Activated naive CD4-positive, alpha-beta T cell treated with anti-CD3 and anti-CD28 coated beads, Interleukin-2, amount 50 U/mL, for 24 hours (primary cell): ENCODE measurements around the gene PDE8A.

Source experiments
- H3K27ac Mint-ChIP-seq: one replicate; pipeline ENCODE4 v1.8.0; 2021; ENCODE audit warnings: mild to moderate bottlenecking, mixed read lengths
- H3K27me3 Mint-ChIP-seq: one replicate; pipeline ENCODE4 v1.8.0; 2021; ENCODE audit warnings: mixed read lengths
- H3K36me3 Mint-ChIP-seq: one replicate; pipeline ENCODE4 v1.8.0; 2021; ENCODE audit warnings: mixed read lengths
- H3K4me1 Mint-ChIP-seq: one replicate; pipeline ENCODE4 v1.8.0; 2021; ENCODE audit warnings: mixed read lengths
- H3K4me3 Mint-ChIP-seq: one replicate; pipeline ENCODE4 v1.8.0; 2021; ENCODE audit warnings: mild to moderate bottlenecking, mixed read lengths
- H3K9me3 Mint-ChIP-seq: one replicate; pipeline ENCODE4 v1.8.0; 2021; ENCODE audit warnings: mixed read lengths

The PDE8A gene, protein sequence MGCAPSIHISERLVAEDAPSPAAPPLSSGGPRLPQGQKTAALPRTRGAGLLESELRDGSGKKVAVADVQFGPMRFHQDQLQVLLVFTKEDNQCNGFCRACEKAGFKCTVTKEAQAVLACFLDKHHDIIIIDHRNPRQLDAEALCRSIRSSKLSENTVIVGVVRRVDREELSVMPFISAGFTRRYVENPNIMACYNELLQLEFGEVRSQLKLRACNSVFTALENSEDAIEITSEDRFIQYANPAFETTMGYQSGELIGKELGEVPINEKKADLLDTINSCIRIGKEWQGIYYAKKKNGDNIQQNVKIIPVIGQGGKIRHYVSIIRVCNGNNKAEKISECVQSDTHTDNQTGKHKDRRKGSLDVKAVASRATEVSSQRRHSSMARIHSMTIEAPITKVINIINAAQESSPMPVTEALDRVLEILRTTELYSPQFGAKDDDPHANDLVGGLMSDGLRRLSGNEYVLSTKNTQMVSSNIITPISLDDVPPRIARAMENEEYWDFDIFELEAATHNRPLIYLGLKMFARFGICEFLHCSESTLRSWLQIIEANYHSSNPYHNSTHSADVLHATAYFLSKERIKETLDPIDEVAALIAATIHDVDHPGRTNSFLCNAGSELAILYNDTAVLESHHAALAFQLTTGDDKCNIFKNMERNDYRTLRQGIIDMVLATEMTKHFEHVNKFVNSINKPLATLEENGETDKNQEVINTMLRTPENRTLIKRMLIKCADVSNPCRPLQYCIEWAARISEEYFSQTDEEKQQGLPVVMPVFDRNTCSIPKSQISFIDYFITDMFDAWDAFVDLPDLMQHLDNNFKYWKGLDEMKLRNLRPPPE

DNA sequence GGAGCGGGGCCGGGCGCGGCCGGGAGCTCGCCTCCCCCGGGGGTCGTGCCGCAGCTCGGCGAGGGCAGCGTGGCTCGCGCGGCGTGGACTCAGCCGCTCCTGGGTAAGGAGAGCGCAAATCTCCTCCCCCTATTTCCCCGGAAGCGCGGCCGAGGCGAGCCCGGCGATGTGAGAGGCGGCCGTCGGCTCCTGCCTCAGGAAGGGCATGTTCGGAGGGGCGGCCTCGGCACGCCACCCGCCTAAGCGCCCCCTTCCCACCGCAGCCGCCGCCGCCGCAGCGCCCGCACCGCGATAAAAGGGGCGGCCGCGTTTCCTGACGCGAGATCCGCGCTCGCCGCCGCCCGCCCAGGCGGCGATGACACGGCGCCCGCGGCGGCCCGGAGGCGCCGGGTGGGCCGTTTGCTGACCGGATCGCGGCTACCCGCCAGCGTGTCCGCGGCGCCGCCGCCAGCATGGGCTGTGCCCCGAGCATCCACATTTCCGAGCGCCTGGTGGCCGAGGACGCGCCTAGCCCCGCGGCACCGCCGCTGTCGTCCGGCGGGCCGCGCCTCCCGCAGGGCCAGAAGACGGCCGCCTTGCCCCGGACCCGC lies at the start of gene PDE8A:
PDE8A (plus strand) TSS at position 146 of the 590 bp plus-strand sequence; CDS start at position 453, 307 bp downstream.
- H3K4me1 Mint-ChIP-seq = peaks cover 48% of the 10 kb centered on the region
- H3K4me3 Mint-ChIP-seq = peak within 1 kb of the TSS; percentile 95
- H3K9me3 Mint-ChIP-seq = no peaks in the 10 kb centered on the region
- no peaks in the 10 kb centered on the region for H3K36me3 Mint-ChIP-seq
- H3K27me3 Mint-ChIP-seq = no peaks in the 10 kb centered on the region
- H3K27ac Mint-ChIP-seq = peak within 1 kb of the TSS; percentile 98

DNA sequence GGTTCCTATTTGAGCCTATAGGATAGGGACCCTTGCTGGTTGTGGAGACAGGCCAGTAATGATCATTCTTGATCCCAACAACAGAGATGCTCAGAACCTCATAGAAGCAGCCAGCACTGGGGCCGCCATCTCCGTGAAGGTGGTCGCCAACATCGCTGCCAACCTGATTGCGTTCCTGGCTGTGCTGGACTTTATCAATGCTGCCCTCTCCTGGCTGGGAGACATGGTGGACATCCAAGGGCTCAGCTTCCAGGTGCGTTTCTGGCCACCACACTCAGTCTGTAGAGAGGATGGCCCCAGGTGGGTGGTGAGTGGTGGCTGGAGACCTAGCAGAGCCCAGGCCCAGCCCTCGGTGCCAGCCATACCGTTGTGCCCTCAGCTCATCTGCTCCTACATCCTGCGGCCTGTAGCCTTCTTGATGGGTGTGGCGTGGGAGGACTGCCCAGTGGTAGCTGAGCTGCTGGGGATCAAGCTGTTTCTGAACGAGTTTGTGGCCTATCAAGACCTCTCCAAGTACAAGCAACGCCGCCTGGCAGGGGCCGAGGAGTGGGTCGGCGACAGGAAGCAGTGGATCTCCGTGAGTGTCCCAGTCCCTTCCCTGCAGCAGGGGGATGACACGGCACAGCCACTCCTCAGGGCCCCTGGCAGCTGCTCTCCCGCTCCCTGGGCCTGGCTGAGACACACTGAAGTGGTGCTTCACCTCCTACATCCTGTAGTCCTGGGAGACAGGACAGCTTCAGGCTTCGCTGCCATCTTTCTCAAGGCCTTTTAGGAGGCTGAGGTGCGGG lies 46.5 kb upstream of the PDE8A start:
- H3K9me3 Mint-ChIP-seq = no peaks in the 10 kb centered on the region
- H3K4me1 Mint-ChIP-seq = no peaks in the 10 kb centered on the region
- no peaks in the 10 kb centered on the region for H3K36me3 Mint-ChIP-seq
- no peak overlapping the region for H3K4me3 Mint-ChIP-seq
- peaks cover 3% of the 10 kb centered on the region for H3K27me3 Mint-ChIP-seq
- no peak overlapping the region for H3K27ac Mint-ChIP-seq

DNA sequence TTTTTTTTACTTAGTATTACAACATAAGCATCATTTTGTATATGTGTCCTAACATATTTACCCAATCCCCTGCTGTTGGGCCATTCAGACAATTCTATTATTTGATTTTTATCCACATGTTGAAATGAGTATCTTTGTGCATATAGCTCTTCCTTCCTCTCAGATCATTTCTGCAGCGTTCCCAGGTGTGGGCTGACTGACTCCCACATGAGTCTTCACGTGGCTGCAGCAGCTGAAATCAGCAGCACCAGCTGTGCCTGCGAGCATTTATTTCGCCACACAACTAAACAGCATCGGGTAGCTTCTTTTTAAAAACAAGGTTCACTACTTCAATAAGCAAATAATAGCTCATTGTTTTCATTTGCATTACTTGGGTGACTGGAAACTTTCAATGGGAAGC lies 44.5 kb upstream of the PDE8A start:
- H3K4me3 Mint-ChIP-seq = no peak overlapping the region
- H3K9me3 Mint-ChIP-seq = no peaks in the 10 kb centered on the region
- H3K27me3 Mint-ChIP-seq = peaks cover 3% of the 10 kb centered on the region
- H3K36me3 Mint-ChIP-seq = no peaks in the 10 kb centered on the region
- no peaks in the 10 kb centered on the region for H3K4me1 Mint-ChIP-seq
- no peak overlapping the region for H3K27ac Mint-ChIP-seq

DNA sequence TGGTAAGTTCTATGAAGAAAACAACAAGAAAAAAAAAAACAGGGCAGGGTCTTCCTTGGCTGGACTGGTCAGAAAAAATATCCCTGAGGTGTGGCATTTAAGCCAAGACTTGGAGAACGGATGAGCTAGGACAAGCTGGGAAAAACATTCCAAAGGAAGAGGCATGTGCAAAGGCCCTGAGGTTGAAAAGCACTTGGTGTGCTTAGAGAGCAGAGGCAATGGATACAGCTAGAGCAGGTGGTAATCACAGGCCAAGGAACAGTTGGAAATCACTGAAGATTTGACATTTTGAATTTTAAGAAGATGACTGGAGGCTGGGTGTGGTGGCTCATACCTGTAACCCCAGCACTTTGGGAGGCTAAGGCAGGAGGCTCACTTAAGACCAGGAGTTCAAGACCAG lies 42.9 kb upstream of the PDE8A start:
- no peaks in the 10 kb centered on the region for H3K36me3 Mint-ChIP-seq
- no peak overlapping the region for H3K27ac Mint-ChIP-seq
- peaks cover 3% of the 10 kb centered on the region for H3K27me3 Mint-ChIP-seq
- H3K9me3 Mint-ChIP-seq = no peaks in the 10 kb centered on the region
- no peaks in the 10 kb centered on the region for H3K4me1 Mint-ChIP-seq
- H3K4me3 Mint-ChIP-seq = no peak overlapping the region

DNA sequence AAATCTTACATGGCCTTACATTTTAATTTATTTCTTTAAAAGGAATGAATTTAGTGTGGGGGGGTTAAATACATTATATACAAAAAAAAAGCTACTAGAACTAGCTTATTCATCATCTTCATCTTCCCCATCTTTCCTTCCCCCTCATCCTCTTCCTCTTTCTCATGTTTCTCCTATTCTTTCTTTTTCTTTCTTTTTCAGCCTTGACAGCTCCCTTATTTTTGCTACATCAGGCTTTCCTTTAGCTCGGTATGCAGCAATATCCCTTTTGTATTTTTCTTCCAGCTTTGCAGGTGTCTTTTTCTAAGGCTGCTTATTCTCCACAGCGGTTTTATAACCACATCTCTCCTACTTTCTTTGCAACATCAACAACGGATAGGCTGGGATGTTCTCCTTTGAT lies 41.3 kb upstream of the PDE8A start:
- H3K27ac Mint-ChIP-seq = no peak overlapping the region
- H3K36me3 Mint-ChIP-seq = no peaks in the 10 kb centered on the region
- peaks cover 3% of the 10 kb centered on the region for H3K27me3 Mint-ChIP-seq
- H3K4me3 Mint-ChIP-seq = no peak overlapping the region
- H3K4me1 Mint-ChIP-seq = no peaks in the 10 kb centered on the region
- no peaks in the 10 kb centered on the region for H3K9me3 Mint-ChIP-seq

DNA sequence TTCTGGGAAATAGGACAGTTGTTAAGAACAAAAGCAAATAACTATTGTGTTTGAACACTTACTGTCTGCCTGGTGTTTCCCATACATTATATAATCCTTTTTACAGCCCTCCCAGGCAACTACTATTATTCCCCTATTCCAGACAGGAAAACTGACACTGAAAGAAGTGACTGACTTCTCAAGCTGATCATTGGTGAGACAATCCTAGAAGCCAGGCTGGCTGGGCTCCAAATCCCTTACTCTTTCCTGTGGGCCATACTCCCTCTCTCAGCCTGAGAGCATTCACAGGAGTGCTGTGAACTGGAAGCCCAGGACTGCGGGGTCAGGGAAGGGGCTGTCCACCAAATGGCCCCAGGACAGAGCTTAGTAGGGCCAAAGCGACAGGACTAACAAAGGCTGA lies 39.2 kb upstream of the PDE8A start:
- H3K9me3 Mint-ChIP-seq = no peaks in the 10 kb centered on the region
- H3K4me1 Mint-ChIP-seq = no peaks in the 10 kb centered on the region
- H3K27ac Mint-ChIP-seq = no peak overlapping the region
- peaks cover 3% of the 10 kb centered on the region for H3K27me3 Mint-ChIP-seq
- H3K4me3 Mint-ChIP-seq = no peak overlapping the region
- H3K36me3 Mint-ChIP-seq = no peaks in the 10 kb centered on the region

DNA sequence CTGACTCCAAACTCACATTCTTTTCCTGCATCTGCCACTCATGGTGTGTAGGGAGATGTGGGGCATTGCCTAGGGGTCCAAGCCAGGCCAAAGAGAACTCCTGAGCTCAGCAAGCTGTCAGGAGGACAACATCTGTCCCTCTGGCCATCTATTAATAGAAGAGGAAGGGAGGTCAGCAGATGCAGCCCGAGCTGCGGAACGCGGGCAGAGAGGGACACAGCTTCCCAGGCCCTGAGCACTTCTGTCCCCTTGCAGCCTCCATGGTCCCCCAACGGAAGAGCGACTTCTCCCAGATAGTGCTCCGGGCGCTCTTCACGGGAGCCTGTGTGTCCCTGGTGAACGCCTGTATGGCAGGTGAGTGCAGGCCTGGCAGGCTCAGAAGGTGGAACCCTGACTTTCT lies 37.3 kb upstream of the PDE8A start:
- no peaks in the 10 kb centered on the region for H3K36me3 Mint-ChIP-seq
- no peaks in the 10 kb centered on the region for H3K9me3 Mint-ChIP-seq
- no peak overlapping the region for H3K4me3 Mint-ChIP-seq
- H3K4me1 Mint-ChIP-seq = no peaks in the 10 kb centered on the region
- no peaks in the 10 kb centered on the region for H3K27me3 Mint-ChIP-seq
- no peak overlapping the region for H3K27ac Mint-ChIP-seq

DNA sequence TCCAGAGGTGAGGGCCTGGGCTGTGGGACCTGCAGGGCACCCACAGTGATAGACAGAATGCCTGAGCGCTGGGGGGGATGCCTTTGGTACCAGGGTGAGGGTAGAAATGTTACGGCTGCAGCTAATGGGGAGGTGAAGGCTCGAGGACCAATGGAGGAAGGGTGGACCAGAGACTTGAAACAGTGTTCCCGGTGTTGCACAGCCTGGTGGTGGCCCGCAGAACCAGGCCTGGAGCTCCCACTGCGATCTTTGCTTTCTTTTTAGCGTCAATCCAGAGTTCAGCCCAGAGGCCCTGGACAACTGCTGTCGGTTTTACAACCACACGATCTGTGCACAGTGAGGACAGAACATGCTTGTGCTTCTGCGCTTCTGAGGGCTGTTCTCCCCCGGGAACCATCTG lies 36.8 kb upstream of the PDE8A start:
- no peak overlapping the region for H3K27ac Mint-ChIP-seq
- no peaks in the 10 kb centered on the region for H3K27me3 Mint-ChIP-seq
- H3K4me3 Mint-ChIP-seq = no peak overlapping the region
- H3K36me3 Mint-ChIP-seq = no peaks in the 10 kb centered on the region
- no peaks in the 10 kb centered on the region for H3K9me3 Mint-ChIP-seq
- H3K4me1 Mint-ChIP-seq = no peaks in the 10 kb centered on the region

DNA sequence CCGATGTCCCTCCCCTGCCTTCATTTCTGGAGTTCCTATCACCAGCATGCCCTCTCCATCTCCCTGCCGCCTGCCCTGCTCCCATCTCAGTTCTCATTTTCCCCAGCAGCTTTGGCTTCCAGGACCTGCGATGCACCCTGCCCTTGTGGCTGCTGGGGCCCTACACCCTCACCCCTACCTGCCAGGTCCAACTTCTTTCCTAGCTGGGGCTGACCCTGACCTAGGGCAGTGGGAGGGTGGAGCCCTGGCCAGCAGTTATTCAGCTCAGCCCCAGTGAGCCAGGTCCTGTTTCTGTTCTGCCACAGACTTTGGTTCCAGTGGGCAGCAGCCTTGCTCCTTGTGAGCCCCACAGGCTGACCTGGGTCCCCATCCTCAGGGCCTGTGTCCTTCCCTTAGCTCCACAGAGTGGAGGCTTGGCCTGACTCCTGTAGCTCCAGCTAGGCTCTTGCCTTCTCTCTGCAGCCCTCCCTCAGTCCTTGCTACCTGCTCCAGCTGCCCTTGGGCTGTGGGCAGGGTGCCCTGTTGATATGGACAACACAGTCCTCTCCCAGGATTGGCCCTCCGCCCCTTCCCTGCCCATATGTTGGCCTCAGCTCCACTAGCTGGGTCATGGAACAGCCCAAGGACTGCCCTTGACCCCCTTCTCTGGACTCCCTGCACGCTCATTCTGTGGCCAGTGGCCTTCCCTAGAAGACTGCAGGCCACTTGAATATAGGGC lies 34.7 kb upstream of the PDE8A start:
- H3K4me3 Mint-ChIP-seq = no peak overlapping the region
- H3K36me3 Mint-ChIP-seq = no peaks in the 10 kb centered on the region
- H3K4me1 Mint-ChIP-seq = no peaks in the 10 kb centered on the region
- no peaks in the 10 kb centered on the region for H3K9me3 Mint-ChIP-seq
- H3K27ac Mint-ChIP-seq = no peak overlapping the region
- H3K27me3 Mint-ChIP-seq = no peaks in the 10 kb centered on the region

DNA sequence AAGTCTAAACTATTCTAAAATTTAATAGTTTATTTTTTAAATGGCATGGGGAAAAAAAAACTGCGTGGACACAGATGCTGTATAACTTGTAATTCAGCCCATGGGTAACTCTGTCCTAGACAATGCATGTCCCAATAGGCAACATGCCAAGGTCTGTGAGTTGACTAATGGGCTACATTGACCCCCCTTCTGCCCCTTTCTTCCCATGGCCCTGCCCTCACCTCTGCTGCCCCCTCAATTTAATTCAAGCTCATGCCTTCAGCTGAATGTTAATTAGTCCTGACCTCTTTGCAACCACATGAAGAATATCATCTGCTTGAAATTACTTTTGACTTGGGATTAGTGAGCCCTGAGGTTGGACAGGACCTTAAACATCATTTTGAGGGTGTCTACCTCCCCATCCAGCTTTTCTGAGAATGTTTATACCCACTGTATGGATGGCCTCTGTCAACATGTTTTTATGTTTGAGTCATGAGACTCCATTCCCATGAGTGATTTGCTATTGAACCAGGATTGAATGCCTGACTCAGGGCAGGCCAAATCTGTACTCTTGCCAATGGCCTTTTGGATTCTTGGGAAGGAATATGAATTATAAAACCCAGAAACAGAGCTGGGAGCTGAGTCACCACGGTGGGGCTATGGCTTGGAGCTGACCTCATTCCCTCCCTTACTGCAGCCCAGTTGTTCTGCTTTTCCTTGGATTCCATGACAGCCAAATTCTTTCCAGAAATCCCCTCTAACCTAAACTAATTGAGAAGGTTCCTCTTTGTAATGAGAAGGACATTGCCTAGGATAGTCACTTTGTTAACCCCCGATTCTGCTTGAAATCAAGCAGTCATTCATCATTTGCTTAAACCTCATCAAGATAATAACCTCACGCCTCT lies 33.5 kb upstream of the PDE8A start:
- no peaks in the 10 kb centered on the region for H3K4me1 Mint-ChIP-seq
- H3K27ac Mint-ChIP-seq = no peak overlapping the region

DNA sequence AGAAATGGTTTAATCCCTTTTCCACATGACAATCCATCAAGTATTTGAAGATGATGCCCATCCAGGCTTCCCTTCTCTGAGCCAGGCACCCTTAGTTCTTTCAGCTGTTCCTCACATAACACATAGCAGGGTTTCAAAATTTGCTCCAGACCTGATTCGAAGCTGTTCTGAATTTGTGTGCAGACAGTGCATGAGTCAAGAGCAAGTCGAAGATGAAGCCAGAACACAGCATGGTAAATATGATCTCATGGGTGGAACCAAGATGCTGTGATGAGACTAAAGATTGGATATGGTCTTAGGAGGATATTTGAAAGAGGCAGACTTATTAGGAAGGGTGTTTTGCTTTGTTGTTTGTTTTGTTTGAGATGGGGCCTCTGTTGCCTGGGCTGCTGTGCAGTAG lies 32.6 kb upstream of the PDE8A start:
- Mint-ChIP-seq H3K4me3 (no peak overlapping the region), H3K9me3 (no peaks in the 10 kb centered on the region), H3K27me3 (no peaks in the 10 kb centered on the region), H3K27ac (no peak overlapping the region), H3K4me1 (no peaks in the 10 kb centered on the region), H3K36me3 (no peaks in the 10 kb centered on the region)

More for the DNA sequence above, 33.5 kb upstream of the PDE8A start:
- Mint-ChIP-seq H3K36me3 (no peaks in the 10 kb centered on the region), H3K9me3 (no peaks in the 10 kb centered on the region), H3K4me3 (no peak overlapping the region), H3K27me3 (no peaks in the 10 kb centered on the region)

DNA sequence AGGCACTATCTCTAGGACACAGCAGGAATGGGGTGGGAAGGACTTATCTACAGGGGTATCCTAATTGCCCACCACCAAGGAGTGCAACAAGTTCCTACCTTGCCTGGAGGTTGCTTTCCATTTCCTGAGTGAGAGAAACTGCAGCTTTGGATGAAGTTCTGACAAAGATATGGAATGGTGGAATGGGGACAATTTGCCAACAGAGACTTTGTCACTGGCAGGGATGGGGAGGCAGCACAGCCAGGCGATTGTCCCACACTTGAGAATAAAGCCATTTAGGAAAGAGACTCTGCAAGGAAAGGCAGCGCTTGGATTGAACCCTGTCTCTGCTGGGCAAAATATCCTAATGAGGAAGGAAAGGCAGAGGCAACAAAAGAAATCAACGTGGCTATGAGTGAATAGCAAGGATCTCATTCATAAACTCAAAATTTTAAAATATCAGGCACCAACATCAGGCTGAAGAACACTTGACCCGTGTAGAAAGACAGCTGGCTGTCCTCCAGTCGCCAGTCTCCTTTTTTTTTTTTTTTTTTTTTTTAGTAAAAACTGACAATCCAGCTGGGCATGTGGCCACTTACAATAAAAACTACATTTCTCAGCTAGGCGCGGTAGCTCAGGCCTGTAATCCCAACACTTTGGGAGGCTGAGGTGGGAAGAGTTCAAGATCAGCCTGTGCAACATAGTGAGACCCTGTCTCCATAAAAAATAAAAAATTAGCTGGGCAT lies 31.6 kb upstream of the PDE8A start:
- no peak overlapping the region for H3K27ac Mint-ChIP-seq
- H3K36me3 Mint-ChIP-seq = no peaks in the 10 kb centered on the region
- no peak overlapping the region for H3K4me3 Mint-ChIP-seq
- no peaks in the 10 kb centered on the region for H3K4me1 Mint-ChIP-seq
- H3K27me3 Mint-ChIP-seq = no peaks in the 10 kb centered on the region
- H3K9me3 Mint-ChIP-seq = no peaks in the 10 kb centered on the region

DNA sequence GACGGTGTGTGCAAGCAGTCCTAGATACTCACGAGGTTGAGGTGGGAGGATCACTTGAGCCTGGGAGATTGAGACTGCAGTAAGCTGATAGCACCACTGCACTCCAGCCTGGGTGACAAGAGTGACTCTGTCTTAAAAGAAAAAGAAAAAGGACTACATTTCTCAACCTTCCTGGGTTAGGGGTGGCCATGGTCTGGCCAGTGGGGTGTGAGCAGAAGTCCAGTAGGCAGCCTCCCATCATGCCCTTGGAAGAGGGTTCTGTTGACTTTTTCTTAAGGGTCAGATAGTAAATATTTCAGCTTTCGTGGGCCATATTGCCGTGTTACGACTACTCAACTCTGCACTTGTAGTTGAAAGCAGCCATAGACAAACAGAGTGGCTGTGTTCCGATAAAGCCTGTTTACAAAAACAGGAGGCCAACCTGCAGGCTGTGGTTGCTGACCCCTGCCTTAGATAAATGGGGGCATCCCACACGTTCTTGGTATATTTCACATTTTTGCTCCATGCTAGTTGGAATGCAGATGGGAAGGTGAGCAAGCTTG lies 31.0 kb upstream of the PDE8A start:
- no peaks in the 10 kb centered on the region for H3K27me3 Mint-ChIP-seq
- H3K36me3 Mint-ChIP-seq = no peaks in the 10 kb centered on the region
- H3K9me3 Mint-ChIP-seq = no peaks in the 10 kb centered on the region
- no peaks in the 10 kb centered on the region for H3K4me1 Mint-ChIP-seq
- no peak overlapping the region for H3K27ac Mint-ChIP-seq
- H3K4me3 Mint-ChIP-seq = no peak overlapping the region
